ENCODE data around the gene LPP.
"Not testable (repeated sequence)": the region's sequence is repeated elsewhere in the genome, so short reads cannot be mapped to it uniquely, and the experiment has no call there.

LPP gene

DNA sequence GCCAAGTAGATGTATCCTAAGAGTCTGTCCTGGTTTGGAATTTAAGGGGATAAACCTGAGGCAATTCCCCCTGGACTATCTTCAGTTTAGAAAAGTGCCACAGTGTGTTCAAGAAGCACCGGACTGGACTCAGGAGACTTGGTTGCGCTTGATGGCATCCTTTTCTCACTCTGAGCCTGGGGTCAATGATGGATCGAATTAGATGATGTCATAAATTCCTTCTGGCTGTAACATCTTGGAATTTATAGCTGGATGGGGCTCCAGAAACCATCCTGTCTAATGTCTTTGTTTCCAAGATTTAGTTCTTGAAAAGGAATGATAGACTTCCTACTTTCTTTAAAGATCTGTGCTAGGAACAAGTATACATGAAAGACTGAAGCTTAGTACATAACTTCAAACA, 280.6 kb downstream of the LPP start:
- WGBS, 2 experiments (ENCODE audit: insufficient coverage in 2 of 2) = 100% methylated on average over 2 to 3 of the region's 3 CpGs
- H3K27ac ChIP-seq (ENCODE audit: low read depth, low read length, severe bottlenecking) = peak overlapping the region; percentile 23
- H3K36me3 ChIP-seq (ENCODE audit: control insufficient read depth, insufficient read depth, low read length) = peaks cover 3% of the 10 kb centered on the region
- H3K4me1 ChIP-seq (ENCODE audit: control insufficient read depth, insufficient read depth, low read length, poor library complexity, severe bottlenecking) = peaks cover 12% of the 10 kb centered on the region
- no peaks in the 10 kb centered on the region for H3K9me3 ChIP-seq (ENCODE audit: control insufficient read depth, low read length)
- no peak overlapping the region for H3K4me3 ChIP-seq (ENCODE audit: extremely low read depth, insufficient read depth, low read length, poor library complexity, severe bottlenecking)

DNA sequence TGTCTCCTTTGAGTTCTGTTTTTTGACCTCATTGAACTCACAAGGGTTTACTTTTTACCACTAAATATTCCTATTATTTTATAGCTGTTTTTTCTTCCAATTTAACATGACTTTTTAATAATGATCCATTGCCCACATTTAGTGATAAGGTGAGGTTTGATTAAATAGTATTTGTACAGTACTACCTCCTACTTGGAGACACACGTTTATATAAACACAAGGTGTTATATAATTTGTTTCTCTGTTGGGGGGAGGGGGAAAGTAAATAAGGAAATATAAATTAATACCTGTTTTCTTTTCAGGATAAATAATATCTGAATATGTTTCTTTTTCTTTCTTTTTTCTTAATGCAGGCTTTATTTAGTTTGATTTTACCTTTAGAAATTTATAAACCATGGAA, 281.3 kb downstream of the LPP start:
- H3K36me3 ChIP-seq (ENCODE audit: control insufficient read depth, insufficient read depth, low read length) = peaks cover 3% of the 10 kb centered on the region
- H3K27ac ChIP-seq (ENCODE audit: low read depth, low read length, severe bottlenecking) = no peak overlapping the region
- no peaks in the 10 kb centered on the region for H3K9me3 ChIP-seq (ENCODE audit: control insufficient read depth, low read length)
- no peak overlapping the region for H3K4me3 ChIP-seq (ENCODE audit: extremely low read depth, insufficient read depth, low read length, poor library complexity, severe bottlenecking)
- peaks cover 12% of the 10 kb centered on the region for H3K4me1 ChIP-seq (ENCODE audit: control insufficient read depth, insufficient read depth, low read length, poor library complexity, severe bottlenecking)
- WGBS, 2 experiments (ENCODE audit: insufficient coverage in 2 of 2) = no CpG with 5 or more reads among the region's 1 CpG

DNA sequence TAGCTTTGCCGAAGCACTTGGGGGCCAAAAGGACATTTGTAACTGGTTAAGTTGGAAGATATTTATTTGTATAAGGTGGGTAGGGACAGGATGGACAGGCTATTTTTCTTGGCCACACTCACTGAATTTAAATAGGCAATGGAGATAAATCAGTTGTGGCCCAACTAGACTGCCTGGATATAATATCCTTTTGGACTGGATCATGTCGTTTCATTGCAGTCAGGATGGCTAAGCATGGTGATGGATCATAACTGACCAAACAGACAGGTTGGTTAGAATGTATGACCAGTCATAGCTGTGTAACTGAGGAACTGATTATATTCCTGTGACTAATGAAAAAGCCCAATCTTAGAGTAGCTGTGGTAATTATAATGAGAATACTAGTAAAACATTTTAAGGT, 284.0 kb downstream of the LPP start:
- Histone ChIP-seq H3K4me3 (ENCODE audit: extremely low read depth, insufficient read depth, low read length, poor library complexity, severe bottlenecking) (no peak overlapping the region), H3K4me1 (ENCODE audit: control insufficient read depth, insufficient read depth, low read length, poor library complexity, severe bottlenecking) (peaks cover 8% of the 10 kb centered on the region), H3K36me3 (ENCODE audit: control insufficient read depth, insufficient read depth, low read length) (peaks cover 6% of the 10 kb centered on the region), H3K9me3 (ENCODE audit: control insufficient read depth, low read length) (no peaks in the 10 kb centered on the region), H3K27ac (ENCODE audit: low read depth, low read length, severe bottlenecking) (no peak overlapping the region)
- WGBS, 2 experiments (ENCODE audit: insufficient coverage in 2 of 2) = 100% methylated on average over 1 of the region's 2 CpGs

DNA sequence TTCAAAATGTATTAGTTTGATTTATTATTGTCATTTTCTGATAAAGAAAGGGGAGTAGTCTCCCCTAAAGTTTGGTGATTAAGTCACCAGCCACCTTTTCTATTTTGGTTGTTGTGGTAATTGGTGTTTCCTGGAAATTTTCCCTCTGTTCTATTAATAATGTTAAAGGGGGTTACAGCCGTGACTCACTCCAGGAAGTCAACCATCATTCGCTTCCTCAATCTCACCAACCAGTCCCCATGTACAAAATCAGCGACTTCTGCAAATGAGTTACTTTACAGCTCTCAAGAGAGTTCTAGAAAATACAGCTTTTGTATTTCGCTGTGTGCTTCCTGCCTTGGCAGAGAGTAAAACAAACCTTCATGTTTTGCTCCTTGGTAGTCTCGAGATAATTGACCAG, 285.1 kb downstream of the LPP start:
- H3K36me3 ChIP-seq (ENCODE audit: control insufficient read depth, insufficient read depth, low read length) = peaks cover 10% of the 10 kb centered on the region
- H3K9me3 ChIP-seq (ENCODE audit: control insufficient read depth, low read length) = no peaks in the 10 kb centered on the region
- peak overlapping the region; percentile 78 for H3K27ac ChIP-seq (ENCODE audit: low read depth, low read length, severe bottlenecking)
- no peak overlapping the region for H3K4me3 ChIP-seq (ENCODE audit: extremely low read depth, insufficient read depth, low read length, poor library complexity, severe bottlenecking)
- 88 to 93% methylated on average over 4 to 5 of the region's 5 CpGs for WGBS, 2 experiments (ENCODE audit: insufficient coverage in 2 of 2)
- peaks cover 8% of the 10 kb centered on the region for H3K4me1 ChIP-seq (ENCODE audit: control insufficient read depth, insufficient read depth, low read length, poor library complexity, severe bottlenecking)

DNA sequence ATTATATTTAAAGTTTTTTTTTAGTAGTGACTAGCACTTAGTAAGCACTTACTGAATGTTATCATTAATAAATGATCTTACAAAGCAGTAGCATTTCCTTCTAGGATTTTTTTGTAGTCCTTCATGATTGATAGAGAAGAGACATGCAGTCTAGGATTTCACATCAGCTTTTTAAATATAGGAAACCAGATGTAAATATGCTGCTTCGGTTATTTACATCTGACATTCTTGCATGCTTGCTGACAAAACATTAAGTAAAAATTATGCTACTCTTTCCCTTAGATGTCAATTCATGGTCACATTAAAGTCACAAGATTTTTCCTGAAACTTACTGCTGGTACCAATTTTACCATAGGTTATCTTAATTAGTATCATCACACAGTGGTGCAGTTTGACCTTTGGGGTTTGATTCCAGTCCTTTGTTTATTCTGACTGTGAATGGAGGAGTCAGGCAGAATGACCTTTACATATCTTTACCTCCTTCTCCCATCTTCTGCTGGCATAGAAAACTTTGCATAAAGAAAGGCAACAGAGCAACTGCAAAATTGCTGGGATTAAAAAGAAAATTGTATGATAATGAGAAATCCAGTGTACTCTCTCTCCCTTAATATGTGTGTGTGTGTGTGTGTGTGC, 286.5 kb downstream of the LPP start:
- Histone ChIP-seq H3K4me3 (ENCODE audit: extremely low read depth, insufficient read depth, low read length, poor library complexity, severe bottlenecking) (no peak overlapping the region), H3K9me3 (ENCODE audit: control insufficient read depth, low read length) (no peaks in the 10 kb centered on the region), H3K27ac (ENCODE audit: low read depth, low read length, severe bottlenecking) (no peak overlapping the region), H3K36me3 (ENCODE audit: control insufficient read depth, insufficient read depth, low read length) (peaks cover 10% of the 10 kb centered on the region), H3K4me1 (ENCODE audit: control insufficient read depth, insufficient read depth, low read length, poor library complexity, severe bottlenecking) (peaks cover 8% of the 10 kb centered on the region)
- WGBS, 2 experiments (ENCODE audit: insufficient coverage in 2 of 2) = no CpG with 5 or more reads among the region's 1 CpG

DNA sequence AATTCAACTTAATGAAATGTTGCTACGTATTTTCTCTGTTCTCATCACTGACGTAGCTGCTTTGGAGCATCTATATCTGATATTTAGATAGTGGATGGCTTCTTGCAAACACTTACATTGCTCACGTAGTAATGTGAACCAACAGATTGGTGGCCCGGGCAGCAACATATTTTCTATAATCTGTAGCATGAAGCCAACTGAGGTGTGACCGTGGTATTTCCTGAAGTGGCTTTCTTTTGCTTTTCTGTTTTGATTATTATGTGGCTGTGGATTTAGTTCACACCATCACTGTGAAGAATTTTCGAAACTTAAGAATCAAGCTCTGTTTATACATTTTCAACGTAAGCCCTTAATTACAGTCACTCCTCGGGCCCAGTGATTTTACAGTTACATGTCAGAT, 288.5 kb downstream of the LPP start:
- H3K4me1 ChIP-seq (ENCODE audit: control insufficient read depth, insufficient read depth, low read length, poor library complexity, severe bottlenecking) = peaks cover 8% of the 10 kb centered on the region
- 93 to 100% methylated on average over 2 to 3 of the region's 8 CpGs for WGBS, 2 experiments (ENCODE audit: insufficient coverage in 2 of 2)
- H3K27ac ChIP-seq (ENCODE audit: low read depth, low read length, severe bottlenecking) = no peak overlapping the region
- H3K9me3 ChIP-seq (ENCODE audit: control insufficient read depth, low read length) = no peaks in the 10 kb centered on the region
- H3K4me3 ChIP-seq (ENCODE audit: extremely low read depth, insufficient read depth, low read length, poor library complexity, severe bottlenecking) = no peak overlapping the region
- peaks cover 13% of the 10 kb centered on the region for H3K36me3 ChIP-seq (ENCODE audit: control insufficient read depth, insufficient read depth, low read length)

DNA sequence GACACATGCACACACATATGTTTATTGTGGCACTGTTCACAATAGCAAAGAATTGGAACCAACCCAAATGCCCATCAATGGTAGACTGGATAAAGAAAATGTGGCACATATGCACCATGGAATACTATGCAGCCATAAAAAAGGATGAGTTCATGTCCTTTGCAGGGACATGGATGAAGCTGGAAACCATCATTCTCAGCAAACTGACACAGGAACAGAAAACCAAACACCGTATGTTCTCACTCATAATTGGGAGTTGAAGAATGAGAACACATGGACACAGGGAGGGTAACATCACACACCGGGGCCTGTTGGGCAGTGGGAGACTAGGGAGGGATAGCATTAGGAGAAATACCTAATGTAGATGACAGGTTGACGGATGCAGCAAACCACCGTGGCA, 291.2 kb downstream of the LPP start:
- H3K36me3 ChIP-seq (ENCODE audit: control insufficient read depth, insufficient read depth, low read length) = peaks cover 13% of the 10 kb centered on the region
- H3K9me3 ChIP-seq (ENCODE audit: control insufficient read depth, low read length); H3K4me3 ChIP-seq (ENCODE audit: extremely low read depth, insufficient read depth, low read length, poor library complexity, severe bottlenecking); H3K4me1 ChIP-seq (ENCODE audit: control insufficient read depth, insufficient read depth, low read length, poor library complexity, severe bottlenecking); H3K27ac ChIP-seq (ENCODE audit: low read depth, low read length, severe bottlenecking): not testable (repeated sequence)
- WGBS, 2 experiments (ENCODE audit: insufficient coverage in 2 of 2) = 100% methylated on average over 2 of the region's 4 CpGs

DNA sequence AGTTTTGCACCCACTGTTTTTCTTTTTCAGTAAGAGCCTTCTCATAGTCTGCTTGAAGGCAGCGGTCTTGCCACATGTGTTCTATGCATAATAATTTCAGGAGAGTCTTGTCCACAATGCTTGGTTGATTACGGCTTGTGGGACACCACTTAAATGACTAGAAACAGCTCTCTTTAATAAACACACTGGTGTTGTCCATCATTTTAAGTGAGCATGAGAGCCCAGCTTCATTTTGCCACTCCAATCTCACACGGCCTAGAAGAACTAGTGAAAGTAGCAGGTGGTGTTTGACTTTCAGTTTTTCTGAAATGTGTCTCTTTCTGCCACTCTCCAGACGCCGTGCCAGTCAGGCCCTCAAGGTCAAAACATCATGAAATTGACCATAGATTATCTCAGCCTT, 292.1 kb downstream of the LPP start:
- Histone ChIP-seq H3K9me3 (ENCODE audit: control insufficient read depth, low read length) (no peaks in the 10 kb centered on the region), H3K36me3 (ENCODE audit: control insufficient read depth, insufficient read depth, low read length) (peaks cover 13% of the 10 kb centered on the region), H3K4me3 (ENCODE audit: extremely low read depth, insufficient read depth, low read length, poor library complexity, severe bottlenecking) (no peak overlapping the region), H3K27ac (ENCODE audit: low read depth, low read length, severe bottlenecking) (no peak overlapping the region), H3K4me1 (ENCODE audit: control insufficient read depth, insufficient read depth, low read length, poor library complexity, severe bottlenecking) (no peaks in the 10 kb centered on the region)
- 93 to 100% methylated on average over 1 to 3 of the region's 5 CpGs for WGBS, 2 experiments (ENCODE audit: insufficient coverage in 2 of 2)

DNA sequence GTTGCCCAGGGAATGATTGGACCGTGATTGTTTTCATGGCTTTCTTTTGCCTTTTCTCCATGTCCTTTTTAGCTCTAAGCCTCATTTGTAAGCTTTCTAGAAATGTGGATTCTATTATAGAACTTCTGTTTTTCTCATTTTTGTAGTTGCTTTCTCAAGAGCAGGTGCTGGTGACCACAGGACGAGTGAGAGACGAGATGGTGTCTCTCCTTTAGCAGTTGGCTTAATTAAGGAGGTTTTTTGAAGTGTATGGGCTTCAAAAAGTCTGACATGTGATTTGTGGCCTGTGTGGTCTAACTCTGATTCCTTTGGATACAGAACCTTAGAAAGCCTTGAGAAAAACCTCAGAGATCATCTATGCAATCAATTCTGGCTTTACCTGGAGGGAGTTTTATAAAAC, 292.8 kb downstream of the LPP start:
- Histone ChIP-seq H3K27ac (ENCODE audit: low read depth, low read length, severe bottlenecking) (no peak overlapping the region), H3K9me3 (ENCODE audit: control insufficient read depth, low read length) (no peaks in the 10 kb centered on the region), H3K4me1 (ENCODE audit: control insufficient read depth, insufficient read depth, low read length, poor library complexity, severe bottlenecking) (no peaks in the 10 kb centered on the region), H3K36me3 (ENCODE audit: control insufficient read depth, insufficient read depth, low read length) (peaks cover 13% of the 10 kb centered on the region), H3K4me3 (ENCODE audit: extremely low read depth, insufficient read depth, low read length, poor library complexity, severe bottlenecking) (no peak overlapping the region)
- 87 to 100% methylated on average over 2 of the region's 3 CpGs for WGBS, 2 experiments (ENCODE audit: insufficient coverage in 2 of 2)

DNA sequence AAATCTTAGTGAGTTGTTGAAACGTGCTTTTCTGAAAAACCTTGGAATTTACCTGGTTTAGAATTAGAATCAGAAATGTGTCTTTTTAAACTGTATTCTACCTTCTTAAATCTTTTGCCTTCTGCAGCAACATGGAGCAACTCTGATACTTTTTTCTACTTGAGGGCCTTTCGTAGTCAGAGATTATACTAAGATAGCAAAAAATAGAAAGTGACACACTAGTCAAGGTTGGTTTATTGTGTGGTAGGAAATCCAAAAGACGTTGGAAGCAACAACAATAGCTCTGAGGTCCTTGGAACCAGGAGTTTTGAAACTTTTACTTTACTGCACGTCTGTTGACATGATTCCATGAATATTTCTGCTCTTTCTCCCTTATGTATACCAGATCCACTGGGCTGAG, 294.9 kb downstream of the LPP start:
- Histone ChIP-seq H3K4me1 (ENCODE audit: control insufficient read depth, insufficient read depth, low read length, poor library complexity, severe bottlenecking) (no peaks in the 10 kb centered on the region), H3K36me3 (ENCODE audit: control insufficient read depth, insufficient read depth, low read length) (peaks cover 4% of the 10 kb centered on the region), H3K4me3 (ENCODE audit: extremely low read depth, insufficient read depth, low read length, poor library complexity, severe bottlenecking) (no peak overlapping the region), H3K9me3 (ENCODE audit: control insufficient read depth, low read length) (no peaks in the 10 kb centered on the region), H3K27ac (ENCODE audit: low read depth, low read length, severe bottlenecking) (no peak overlapping the region)
- WGBS, 2 experiments (ENCODE audit: insufficient coverage in 2 of 2) = 83 to 100% methylated on average over 1 to 2 of the region's 4 CpGs

DNA sequence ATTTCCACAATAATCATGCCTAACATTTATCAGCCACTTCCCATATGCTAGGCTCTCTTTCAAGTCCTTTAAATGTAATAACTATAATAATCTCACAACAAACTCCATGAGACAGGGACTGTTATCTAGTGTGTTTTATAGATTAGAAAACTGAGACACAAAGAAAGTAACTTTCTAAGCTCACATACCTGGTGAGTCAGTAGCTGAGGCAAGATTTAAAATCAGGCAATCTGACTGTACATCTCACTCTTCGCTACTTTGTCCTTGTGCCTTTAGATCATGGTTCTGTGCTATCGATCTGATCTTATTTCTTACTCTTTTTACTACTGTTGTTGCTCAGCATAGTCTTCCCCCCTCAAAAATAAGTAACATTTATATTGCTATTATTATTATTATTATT, 295.5 kb downstream of the LPP start:
- Histone ChIP-seq H3K27ac (ENCODE audit: low read depth, low read length, severe bottlenecking) (no peak overlapping the region), H3K9me3 (ENCODE audit: control insufficient read depth, low read length) (no peaks in the 10 kb centered on the region), H3K4me1 (ENCODE audit: control insufficient read depth, insufficient read depth, low read length, poor library complexity, severe bottlenecking) (no peaks in the 10 kb centered on the region), H3K4me3 (ENCODE audit: extremely low read depth, insufficient read depth, low read length, poor library complexity, severe bottlenecking) (no peak overlapping the region), H3K36me3 (ENCODE audit: control insufficient read depth, insufficient read depth, low read length) (peaks cover 4% of the 10 kb centered on the region)
- 100% methylated on average over 1 of the region's 2 CpGs; no CpG with 5 or more reads in 1 of the 2 experiments for WGBS, 2 experiments (ENCODE audit: insufficient coverage in 2 of 2)

Measured in mesodermal cell (in vitro differentiated cells).